Gastroesophageal sphincter (tissue), 4 donors: ENCODE measurements around the gene TAOK3. TPM values are rescaled to one million over a fixed set of nuclear protein-coding genes. Genes with fewer than 3 reads are reported as not detected.

Source experiments
- ATAC-seq: fragments of 150-250 bp; one replicate; pipeline ENCODE4 v1.9.1; 2016; ENCODE audit warnings: mild to moderate bottlenecking, moderate library complexity
- H3K27ac ChIP-seq, 4 donors: fragments of 200-600 bp; sonication (generic) in 3 of 4; 1 replicate in 3 of 4; 2 replicates in 1 of 4; pipeline ENCODE4 v1.5.1; 2016 to 2019
- H3K27me3 ChIP-seq: fragments of 200-600 bp; sonication (generic); one replicate; pipeline ENCODE4 v1.5.1; 2019
- H3K36me3 ChIP-seq, 2 donors: fragments of 200-600 bp; sonication (generic); one replicate each; pipeline ENCODE4 v1.5.1; 2019; ENCODE audit warnings: control low read depth in 1 of 2
- H3K4me1 ChIP-seq, 3 donors: fragments of 200-600 bp; sonication (generic); 1 replicate in 2 of 3; 2 replicates in 1 of 3; pipeline ENCODE4 v1.5.1; 2016 to 2019; ENCODE audit warnings: control low read depth in 2 of 3
- H3K4me3 ChIP-seq, 2 donors: fragments of 200-600 bp; sonication (generic); one replicate each; pipeline ENCODE4 v1.5.1; 2019; ENCODE audit warnings: mild to moderate bottlenecking in 1 of 2, moderate library complexity in 1 of 2
- H3K9me3 ChIP-seq, 3 donors: fragments of 200-600 bp; sonication (generic); one replicate each; pipeline ENCODE4 v1.5.1; 2017 to 2019; ENCODE audit warnings: control low read depth in 2 of 3
- CTCF ChIP-seq, 4 experiments: fragments of 200-600 bp in 2 of 4; fragments of 450-650 bp in 2 of 4; sonication (generic) in 1 of 4; IDR thresholded peaks; one replicate each; pipeline ENCODE4 v1.5.1; 2017 to 2019; ENCODE audit warnings: antibody characterized with exemption in 4 of 4, mild to moderate bottlenecking in 2 of 4, moderate library complexity in 2 of 4
- EP300 ChIP-seq: sonication (generic); formaldehyde crosslinking; IDR thresholded peaks from one replicate; pipeline ENCODE4 v1.6.1; 2017; ENCODE audit warnings: antibody characterized with exemption, mild to moderate bottlenecking
- POLR2A ChIP-seq, 2 donors: fragments of 450-650 bp; IDR thresholded peaks; one replicate each; pipeline ENCODE4 v1.6.1; 2017; ENCODE audit warnings: antibody characterized with exemption in 2 of 2, mild to moderate bottlenecking in 2 of 2, moderate library complexity in 1 of 2
- POLR2AphosphoS5 ChIP-seq: sonication (generic); formaldehyde crosslinking; IDR thresholded peaks from one replicate; pipeline ENCODE4 v1.6.1; 2017; ENCODE audit warnings: antibody characterized with exemption
- WGBS, 2 donors: methylation state at CpG; one replicate each; pipeline ENCODE4 v1.1.5; 2018; ENCODE audit warnings: low coverage in 1 of 2; 5-methylcytosine and 5-hydroxymethylcytosine counted together
- total RNA-seq, 4 donors: library from RNA; depleted of rRNA; stranded (reverse); fragments of >200 nt; gene quantifications; one replicate each; pipeline ENCODE4 v1.1.0, GENCODE V29; 2016

TAOK3 gene
- total RNA-seq, 4 donors from 2014 or later: 26.9 to 55.0 (median 36.7) TPM

DNA sequence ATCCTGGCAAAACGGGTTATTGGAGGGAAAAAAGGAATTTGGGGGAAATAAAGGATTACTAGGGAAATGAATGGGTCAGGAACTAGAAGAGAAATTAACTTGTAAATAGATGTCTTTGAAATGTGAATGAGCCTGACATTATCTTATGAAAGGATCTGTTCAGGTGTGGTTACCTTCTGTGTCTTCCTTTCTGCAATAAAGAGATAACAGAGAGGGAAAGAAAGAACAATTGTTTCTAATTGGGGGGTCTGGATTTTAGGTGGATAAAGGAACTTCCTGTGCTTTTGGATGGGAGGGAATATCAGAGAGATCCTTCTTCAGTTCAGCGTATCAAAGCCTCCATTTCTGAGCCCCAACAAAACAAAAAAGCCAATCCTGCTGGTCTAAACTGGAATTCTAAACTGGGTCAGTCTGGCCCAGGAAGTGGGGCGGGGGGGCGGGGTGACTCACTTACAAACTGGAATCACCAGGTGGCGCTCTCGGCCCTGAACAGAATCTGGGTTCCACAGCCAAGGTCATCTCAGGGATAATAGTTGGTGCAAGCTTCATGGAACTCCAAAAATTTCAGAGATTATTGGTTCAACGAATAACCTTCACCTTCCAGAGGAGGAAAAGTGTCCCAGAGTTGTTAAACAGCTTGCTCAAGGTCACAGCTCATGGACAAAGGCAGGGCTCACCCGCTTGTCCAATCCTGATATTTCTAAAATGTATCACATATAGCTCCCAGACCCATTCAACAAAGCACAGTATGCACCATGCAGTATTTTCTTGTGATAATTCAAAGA, 251.9 kb downstream of the TAOK3 start:
- peak overlapping the region in 2 of 4 donors; percentile 18 to 33 for H3K27ac ChIP-seq

GRCh38 chr12:118119449-118119879, 253.2 kb downstream of the TAOK3 start:
- no peaks in the 10 kb centered on the region for H3K27me3 ChIP-seq
- peaks cover 0 to 28% of the 10 kb centered on the region in 2 donors for H3K36me3 ChIP-seq
- TF ChIP-seq POLR2A (IDR thresholded peaks at IDR 0.05): no peak
- no peak for TF ChIP-seq EP300
- no peak for TF ChIP-seq POLR2AphosphoS5
- TF ChIP-seq CTCF (IDR thresholded peaks at IDR 0.05): no peak
- H3K4me3 ChIP-seq: no peak overlapping the region
- no peak overlapping the region for H3K27ac ChIP-seq
- H3K9me3 ChIP-seq: no peaks in the 10 kb centered on the region
- H3K4me1 ChIP-seq: peaks cover 0 to 14% (median 0%) of the 10 kb centered on the region in 3 donors
- ATAC-seq: no peak
- 78 to 82% methylated on average over 5 to 6 of the region's 10 CpGs for WGBS, 2 donors

More for the DNA sequence above, 251.9 kb downstream of the TAOK3 start:
- Histone ChIP-seq H3K9me3 (no peaks in the 10 kb centered on the region), H3K36me3 (peaks cover 0 to 31% of the 10 kb centered on the region in 2 donors), H3K4me3 (no peak overlapping the region), H3K4me1 (peaks cover 0 to 14% (median 0%) of the 10 kb centered on the region in 3 donors), H3K27me3 (no peaks in the 10 kb centered on the region)
- no peak for TF ChIP-seq EP300
- no peak for TF ChIP-seq POLR2A (IDR thresholded peaks at IDR 0.05)
- TF ChIP-seq CTCF (IDR thresholded peaks at IDR 0.05): peak; percentile 24 to 83 (median 57)
- TF ChIP-seq POLR2AphosphoS5: no peak
- WGBS, 2 donors: 36 to 54% methylated on average over 3 to 4 of the region's 8 CpGs
- peak; percentile 83 for ATAC-seq

DNA sequence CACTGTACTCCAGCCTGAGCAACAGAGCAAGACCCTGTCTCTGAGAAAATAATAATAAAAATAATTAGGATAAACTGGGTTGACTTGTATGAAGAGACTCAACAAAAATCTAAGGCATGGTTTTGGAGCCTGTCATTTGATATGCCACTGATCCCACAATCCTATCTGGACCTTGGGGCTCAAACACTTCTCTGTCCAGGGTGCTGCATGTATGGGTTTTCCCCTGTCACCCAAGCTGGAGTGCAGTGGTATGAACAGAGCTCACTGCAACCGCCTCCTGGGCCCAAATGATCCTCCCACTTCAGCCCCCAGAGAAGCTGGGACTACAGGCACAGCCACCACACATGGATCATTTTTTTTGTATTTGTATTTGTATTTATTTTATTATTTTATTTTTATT, 263.6 kb downstream of the TAOK3 start:
- no peak for ATAC-seq
- Histone ChIP-seq H3K4me1 (peaks cover 0 to 8% (median 0%) of the 10 kb centered on the region in 3 donors), H3K27ac (no peak overlapping the region), H3K4me3 (no peak overlapping the region), H3K36me3 (no peaks in the 10 kb centered on the region), H3K27me3 (no peaks in the 10 kb centered on the region), H3K9me3 (no peaks in the 10 kb centered on the region)
- WGBS, 2 donors: 90% methylated on average over 1 of the region's 1 CpG; no CpG with 5 or more reads in 1 of the 2 donors
- TF ChIP-seq POLR2AphosphoS5 (no peak), CTCF (IDR thresholded peaks at IDR 0.05) (no peak), EP300 (no peak), POLR2A (IDR thresholded peaks at IDR 0.05) (no peak)

DNA sequence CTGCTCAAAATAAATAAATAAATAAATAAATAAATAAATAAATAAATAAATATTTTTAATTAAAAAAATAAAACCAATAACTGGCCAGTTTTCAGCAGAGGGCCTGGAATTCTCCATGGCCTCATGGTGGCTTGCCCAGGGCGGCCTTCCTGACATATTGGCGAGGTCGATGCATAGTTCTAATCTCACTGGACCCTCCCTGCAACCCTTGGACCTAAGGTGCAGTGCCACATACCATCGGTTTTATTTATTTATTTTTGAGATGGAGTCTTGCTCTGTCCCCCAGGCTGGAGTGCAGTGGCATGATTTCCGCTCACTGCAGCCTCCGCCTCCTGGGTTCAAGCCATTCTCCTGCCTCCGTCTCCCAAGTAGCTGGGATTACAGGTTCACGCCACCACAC, 265.0 kb downstream of the TAOK3 start:
- Histone ChIP-seq H3K4me1 (peaks cover 0 to 15% (median 0%) of the 10 kb centered on the region in 3 donors), H3K36me3 (no peaks in the 10 kb centered on the region), H3K9me3 (no peaks in the 10 kb centered on the region), H3K4me3 (no peak overlapping the region), H3K27ac (no peak overlapping the region), H3K27me3 (no peaks in the 10 kb centered on the region)
- no peak for ATAC-seq
- TF ChIP-seq POLR2AphosphoS5 (no peak), POLR2A (IDR thresholded peaks at IDR 0.05) (no peak), CTCF (IDR thresholded peaks at IDR 0.05) (no peak), EP300 (no peak)
- WGBS, 2 donors: 92 to 95% methylated on average over 6 to 7 of the region's 8 CpGs

- Histone ChIP-seq H3K9me3 (no peaks in the 10 kb centered on the region), H3K27me3 (no peaks in the 10 kb centered on the region), H3K4me1 (peaks cover 0 to 18% (median 0%) of the 10 kb centered on the region in 3 donors), H3K36me3 (no peaks in the 10 kb centered on the region), H3K4me3 (no peak overlapping the region), H3K27ac (no peak overlapping the region)
- WGBS, 2 donors: 100% methylated on average over 1 of the region's 4 CpGs; no CpG with 5 or more reads in 1 of the 2 donors
- no peak for ATAC-seq
- TF ChIP-seq POLR2A (IDR thresholded peaks at IDR 0.05) (no peak), EP300 (no peak), CTCF (IDR thresholded peaks at IDR 0.05) (no peak), POLR2AphosphoS5 (no peak)
Measured at GRCh38 chr12:118107011-118107410, 265.7 kb downstream of the TAOK3 start.
